Activated T-cell treated with anti-CD3 and anti-CD28 coated beads, Interleukin-2, amount 50 U/mL, for 1 hour (primary cell): ENCODE measurements around the gene RETREG3.
"Not testable (repeated sequence)": the region's sequence is repeated elsewhere in the genome, so short reads cannot be mapped to it uniquely, and the experiment has no call there.

Experiments used
- DNase-seq: peaks from one replicate; pipeline ENCODE4 v3.0.0-alpha.2; 2020

Gene RETREG3

DNA sequence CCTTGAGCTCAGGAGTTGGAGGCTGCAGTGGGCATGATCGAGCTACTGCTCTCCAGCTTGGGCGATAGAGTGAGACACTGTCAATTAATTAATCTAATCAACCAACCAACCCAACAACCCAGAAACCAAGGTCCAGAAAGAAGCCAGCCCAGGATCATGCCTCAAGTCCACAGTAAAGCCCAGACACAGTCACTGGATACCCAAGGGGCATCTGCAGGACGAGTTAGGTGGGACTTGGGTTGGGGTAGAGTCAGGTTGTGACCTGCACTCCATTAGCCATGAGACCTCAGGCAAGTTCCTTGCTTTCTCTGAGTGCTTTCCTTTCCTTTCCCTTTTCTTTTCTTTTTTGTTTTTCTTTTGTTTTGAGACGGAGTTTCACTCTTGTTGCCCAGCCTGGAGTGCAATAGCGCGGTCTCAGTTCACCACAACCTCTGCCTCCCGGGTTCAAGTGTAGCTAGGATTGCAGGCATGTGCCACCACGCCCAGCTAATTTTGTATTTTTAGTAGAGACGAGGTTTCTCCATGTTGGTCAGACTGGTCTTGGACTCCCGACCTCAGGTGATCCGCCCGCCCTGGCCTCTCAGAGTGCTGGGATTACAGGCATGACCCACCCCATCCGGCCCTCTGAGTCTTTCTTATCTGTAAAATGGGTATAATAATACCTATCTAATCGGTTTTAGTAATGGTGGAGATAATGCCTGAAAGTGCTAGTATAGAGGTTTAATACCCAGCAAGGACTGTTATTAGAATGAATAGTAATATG, 60.0 kb downstream of the RETREG3 start:
- no peak for DNase-seq

DNA sequence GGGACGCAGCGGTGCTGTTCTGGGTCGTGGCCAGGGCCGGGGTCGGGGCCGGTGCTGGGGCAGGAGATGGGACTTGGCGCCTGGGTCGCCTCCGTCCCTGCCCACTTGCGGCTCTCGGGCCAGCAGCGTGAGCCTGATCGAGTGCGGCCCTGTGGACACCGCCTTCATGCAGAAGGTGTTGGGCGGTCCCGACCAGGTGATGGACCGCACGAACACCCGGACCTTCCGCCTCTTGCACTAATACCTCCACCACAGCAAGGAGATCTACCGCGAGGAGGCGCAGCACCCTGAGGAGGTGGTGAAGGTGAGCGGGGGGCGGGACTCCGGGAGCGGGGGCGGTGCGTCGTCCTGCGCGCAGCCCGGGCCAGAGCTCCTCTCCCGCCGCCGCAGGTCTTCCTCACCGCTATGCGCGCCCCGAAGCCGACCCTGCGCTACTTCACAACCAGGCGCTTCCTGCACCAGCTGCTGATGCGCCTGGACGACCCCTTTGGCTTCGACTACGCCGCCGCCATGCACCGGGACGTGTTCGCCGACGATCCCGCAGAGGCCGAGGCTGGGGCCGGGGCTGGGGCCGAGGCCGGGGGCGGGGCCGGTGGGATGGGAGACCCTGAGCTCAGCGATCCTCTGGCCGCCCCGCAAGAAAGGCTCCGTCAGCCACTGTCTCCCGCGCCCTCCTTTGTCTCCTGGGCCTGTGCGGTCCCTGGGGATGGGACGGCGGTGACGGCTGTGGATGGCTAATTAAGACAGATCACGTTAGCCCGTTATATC, 60.9 kb downstream of the RETREG3 start:
- peak; percentile 84 for DNase-seq

DNA sequence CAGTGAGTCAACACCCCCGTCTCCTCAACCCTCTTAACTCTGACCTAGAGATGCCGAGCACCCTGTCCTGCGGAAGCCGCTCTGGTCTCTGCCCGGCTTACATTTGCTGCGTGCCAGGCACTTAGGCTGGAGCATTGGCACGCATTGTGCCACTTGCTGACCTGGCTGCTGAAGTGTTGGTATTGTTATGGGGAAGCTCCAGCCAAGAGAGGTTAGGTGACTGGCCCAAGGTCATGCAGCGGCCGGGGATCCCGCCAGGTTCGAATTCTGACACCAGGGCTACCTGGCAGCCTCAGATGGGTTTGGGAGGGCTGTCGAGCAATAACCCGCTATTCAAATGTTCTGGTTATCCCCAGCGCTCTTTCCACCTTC, 61.5 kb downstream of the RETREG3 start:
- no peak for DNase-seq

DNA sequence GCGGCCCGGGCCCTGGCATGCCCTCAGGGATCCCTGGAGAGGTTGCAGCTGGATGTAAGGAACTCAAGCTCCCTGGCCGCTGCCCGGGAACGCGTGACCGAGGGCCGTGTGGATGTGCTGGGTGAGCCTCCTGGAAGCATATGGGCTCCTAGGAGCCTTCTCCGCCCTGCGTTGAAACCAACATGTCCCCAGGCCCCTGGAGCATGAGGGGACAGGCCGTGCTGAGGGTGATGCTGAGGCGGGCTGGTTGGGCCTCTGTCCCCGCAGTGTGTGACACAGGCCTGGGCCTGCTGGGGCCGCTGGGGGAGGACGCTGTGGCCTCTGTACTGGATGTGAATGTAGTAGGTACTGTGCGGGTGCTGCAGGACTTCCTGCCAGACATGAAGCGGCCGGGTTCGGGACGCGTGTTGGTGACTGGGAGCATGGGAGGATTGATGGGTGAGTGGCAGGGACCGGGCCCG, 62.1 kb downstream of the RETREG3 start:
- no peak for DNase-seq

DNA sequence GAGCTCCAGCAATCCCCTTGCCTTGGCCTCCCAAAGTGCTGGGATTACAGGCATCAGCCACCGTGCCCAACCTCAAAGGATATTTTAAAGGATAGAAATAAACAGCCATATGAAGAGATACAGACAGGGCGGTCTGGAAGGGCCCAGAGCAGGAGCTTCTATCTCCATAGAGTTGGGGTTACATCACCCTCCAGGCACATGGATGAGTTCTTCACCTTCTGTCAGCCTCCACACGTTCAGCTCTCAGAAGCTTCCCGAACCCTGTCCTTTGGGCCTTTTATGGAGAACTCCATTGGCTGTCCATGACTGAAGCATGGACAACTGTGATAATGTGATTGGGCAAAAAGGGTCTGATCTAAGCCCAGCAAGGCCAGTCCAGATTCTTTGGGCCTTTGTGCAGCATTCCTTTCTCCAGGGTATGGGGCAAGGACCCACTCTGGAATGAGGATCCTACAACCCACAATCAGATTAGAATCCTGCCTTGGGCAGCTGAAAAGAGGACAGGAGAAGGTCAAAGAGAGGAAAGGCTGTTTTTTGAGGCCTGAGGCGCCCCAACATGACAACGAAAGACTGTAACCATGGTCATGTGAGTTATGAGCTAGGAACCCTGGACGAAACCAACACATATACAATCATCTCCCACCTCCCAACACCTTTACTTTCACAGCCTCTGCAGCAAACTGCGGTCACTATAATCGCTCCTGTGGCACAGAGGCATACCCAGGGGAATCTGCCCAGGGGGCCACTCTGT, 63.2 kb downstream of the RETREG3 start:
- not testable (repeated sequence) for DNase-seq

DNA sequence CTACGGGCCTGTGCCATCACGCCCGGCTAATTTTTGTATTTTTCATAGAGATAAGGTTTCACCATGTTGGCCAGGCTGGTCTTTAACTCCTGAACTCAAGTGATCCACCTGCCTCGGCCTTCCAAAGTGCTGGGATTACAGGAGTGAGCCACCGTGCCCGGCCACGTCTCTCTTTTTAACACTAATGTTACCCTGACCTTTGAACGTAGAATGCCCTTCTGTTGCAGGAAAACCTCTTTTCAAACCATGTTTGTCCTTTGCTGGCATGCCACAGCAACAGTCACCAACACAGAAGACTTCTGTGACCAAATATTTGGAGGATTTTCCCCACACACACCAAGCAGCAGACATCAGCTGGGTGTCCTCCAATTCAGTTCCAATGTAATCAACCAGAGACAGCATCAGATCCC, 64.3 kb downstream of the RETREG3 start:
- DNase-seq = no peak

DNA sequence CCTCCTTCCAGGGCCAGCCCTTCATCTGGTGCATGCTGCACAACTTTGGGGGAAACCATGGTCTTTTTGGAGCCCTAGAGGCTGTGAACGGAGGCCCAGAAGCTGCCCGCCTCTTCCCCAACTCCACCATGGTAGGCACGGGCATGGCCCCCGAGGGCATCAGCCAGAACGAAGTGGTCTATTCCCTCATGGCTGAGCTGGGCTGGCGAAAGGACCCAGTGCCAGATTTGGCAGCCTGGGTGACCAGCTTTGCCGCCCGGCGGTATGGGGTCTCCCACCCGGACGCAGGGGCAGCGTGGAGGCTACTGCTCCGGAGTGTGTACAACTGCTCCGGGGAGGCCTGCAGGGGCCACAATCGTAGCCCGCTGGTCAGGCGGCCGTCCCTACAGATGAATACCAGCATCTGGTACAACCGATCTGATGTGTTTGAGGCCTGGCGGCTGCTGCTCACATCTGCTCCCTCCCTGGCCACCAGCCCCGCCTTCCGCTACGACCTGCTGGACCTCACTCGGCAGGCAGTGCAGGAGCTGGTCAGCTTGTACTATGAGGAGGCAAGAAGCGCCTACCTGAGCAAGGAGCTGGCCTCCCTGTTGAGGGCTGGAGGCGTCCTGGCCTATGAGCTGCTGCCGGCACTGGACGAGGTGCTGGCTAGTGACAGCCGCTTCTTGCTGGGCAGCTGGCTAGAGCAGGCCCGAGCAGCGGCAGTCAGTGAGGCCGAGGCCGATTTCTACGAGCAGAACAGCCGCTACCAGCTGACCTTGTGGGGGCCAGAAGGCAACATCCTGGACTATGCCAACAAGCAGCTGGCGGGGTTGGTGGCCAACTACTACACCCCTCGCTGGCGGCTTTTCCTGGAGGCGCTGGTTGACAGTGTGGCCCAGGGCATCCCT, 65.7 kb downstream of the RETREG3 start:
- no peak for DNase-seq

DNA sequence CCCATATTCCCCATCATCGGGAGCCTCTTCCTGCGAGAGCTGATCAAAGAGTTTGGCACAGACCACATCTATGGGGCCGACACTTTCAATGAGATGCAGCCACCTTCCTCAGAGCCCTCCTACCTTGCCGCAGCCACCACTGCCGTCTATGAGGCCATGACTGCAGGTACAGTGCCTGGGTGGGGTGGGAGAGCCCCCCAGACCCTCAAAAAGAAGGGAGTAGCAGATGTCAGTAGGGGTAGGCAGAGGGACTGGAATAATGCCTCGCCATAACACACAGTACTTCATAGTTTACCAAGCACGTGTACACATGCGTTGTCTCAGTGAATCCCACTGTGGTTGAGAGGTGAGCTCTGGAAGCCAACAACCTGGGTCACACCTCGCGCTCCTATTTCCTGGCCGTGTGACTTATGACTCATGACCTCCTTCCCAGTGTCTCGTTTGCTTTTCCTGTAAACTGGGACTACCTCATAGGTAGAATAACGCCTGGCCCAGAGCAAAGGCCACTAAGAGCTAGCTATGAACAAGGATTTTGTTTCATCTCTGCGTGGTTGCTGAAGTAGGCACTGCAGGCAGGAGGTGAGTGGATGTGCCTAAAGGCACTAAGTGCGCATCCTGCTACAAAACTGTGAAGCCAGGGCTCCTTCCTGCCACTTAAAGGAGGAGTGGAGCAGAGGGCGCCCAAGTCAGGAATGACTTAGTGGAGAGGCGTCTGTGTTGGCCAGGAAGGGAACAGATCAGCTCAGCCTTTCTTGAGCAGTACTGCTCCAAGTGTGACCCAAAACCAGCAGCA, 67.9 kb downstream of the RETREG3 start:
- peak; percentile 37 for DNase-seq

DNA sequence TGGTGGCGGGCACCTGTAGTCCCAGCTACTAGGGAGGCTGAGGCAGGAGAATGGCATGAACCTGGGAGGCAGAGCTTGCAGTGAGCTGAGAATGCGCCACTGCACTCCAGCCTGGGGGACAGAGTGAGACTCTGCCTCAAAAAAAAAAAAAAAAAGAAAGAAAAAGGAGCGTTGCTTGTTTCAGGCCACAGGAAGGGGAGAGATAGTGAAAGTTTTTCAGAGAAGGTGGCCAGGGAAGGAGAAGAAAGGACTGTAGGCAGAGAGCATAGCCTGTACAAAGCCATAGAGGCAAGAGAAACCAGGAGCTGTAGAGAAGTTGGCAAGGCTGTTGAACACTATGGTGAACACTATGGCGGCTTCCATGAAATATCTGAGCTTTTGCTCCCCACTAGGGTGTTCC, 68.6 kb downstream of the RETREG3 start:
- DNase-seq = not testable (repeated sequence)

DNA sequence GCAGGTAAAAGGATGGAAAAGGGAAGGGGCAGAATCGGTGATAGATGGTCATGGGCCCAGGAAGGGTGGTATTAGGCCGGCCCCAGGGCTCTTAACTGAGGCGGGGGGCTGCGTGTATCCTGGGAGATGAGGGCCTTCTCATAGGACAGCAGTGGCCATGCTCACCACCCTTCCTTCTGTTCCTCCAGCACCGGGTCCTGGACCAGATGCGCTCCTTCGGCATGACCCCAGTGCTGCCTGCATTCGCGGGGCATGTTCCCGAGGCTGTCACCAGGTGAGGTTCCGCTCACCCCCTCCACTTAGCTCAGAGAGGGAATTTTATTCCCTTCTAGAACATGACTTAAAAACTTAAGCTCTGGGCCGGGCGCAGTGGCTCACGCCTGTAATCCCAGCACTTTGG, 70.7 kb downstream of the RETREG3 start:
- DNase-seq = no peak

DNA sequence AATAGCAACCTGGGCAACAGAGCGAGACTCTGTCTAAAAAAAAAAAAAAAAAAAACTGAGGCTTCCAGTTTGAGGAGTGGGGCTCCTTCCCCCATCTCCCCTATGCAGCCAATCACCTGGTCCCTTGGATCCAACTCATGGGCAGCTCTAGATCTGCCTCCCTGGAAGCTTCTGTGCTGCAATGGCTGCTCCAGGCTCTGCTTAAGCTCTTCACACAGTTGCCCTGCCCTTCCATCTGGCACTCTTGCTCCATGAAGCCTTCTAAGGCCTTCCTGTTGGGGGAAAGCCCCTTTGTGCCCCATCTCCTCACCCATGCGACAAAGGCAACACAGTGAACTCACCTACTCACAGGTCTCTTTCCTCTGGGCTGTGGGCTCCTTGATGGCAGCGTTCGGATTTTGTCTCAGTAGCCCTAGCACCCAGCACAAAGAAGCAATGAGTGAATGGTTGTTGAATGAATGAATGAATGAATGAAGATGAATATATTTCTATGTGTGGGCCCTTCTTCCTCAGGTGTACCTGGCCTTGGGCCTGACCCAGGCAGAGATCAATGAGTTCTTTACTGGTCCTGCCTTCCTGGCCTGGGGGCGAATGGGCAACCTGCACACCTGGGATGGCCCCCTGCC, 71.2 kb downstream of the RETREG3 start:
- DNase-seq = no peak

DNA sequence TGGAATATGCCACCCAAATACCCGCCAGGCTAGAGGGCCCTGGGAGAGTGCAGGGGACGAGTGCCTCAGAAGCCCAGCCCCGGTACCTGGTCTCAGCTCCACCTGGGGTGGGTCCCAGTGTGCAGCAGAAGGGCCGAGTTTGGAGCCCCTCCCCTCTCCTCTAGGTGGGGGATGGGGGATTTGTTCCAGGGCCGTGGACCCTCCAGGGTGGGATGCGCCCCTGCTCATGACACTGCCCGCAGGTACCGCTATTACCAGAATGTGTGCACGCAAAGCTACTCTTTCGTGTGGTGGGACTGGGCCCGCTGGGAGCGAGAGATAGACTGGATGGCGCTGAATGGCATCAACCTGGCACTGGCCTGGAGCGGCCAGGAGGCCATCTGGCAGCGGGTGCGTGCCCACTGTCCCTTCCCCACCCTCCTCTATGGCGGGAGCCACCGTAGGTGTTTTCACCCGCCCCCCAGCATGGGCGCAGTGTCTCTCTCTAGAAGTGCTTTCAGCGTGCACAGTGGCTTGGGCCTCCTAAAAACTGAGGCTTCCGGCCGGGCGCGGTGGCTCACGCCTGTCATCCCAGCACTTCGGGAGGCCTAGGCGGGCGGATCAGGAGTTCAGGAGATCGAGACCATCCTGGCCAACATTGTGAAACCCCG, 71.9 kb downstream of the RETREG3 start:
- DNase-seq = no peak

DNA sequence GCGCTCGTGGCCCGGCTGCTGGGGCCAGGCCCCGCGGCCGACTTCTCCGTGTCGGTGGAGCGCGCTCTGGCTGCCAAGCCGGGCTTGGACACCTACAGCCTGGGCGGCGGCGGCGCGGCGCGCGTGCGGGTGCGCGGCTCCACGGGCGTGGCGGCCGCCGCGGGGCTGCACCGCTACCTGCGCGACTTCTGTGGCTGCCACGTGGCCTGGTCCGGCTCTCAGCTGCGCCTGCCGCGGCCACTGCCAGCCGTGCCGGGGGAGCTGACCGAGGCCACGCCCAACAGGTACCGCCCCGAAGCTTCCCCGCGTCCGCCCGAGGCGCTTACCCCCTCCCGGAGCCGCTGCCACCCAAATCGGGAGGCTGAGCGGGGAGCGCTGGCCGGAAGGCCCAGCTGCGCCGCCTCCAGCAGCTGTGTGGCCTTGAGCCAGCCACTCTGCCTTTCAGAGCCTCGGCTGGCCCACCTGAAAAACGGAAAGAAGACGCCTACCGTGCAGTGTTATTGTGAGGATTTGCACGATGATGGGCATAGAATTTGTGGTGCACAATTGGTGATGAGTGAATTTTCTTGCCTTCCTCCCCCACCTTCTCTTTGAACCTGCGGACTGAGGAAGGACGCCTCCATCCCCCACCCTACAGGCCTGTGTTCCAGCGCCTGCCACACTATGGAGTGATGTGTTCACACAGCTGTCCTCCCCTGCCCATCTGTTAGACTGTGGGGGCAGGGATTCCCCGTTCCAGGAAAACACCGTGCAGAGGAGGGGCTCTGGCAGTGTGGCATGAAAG, 72.6 kb downstream of the RETREG3 start:
- DNase-seq = peak; percentile 75

DNA sequence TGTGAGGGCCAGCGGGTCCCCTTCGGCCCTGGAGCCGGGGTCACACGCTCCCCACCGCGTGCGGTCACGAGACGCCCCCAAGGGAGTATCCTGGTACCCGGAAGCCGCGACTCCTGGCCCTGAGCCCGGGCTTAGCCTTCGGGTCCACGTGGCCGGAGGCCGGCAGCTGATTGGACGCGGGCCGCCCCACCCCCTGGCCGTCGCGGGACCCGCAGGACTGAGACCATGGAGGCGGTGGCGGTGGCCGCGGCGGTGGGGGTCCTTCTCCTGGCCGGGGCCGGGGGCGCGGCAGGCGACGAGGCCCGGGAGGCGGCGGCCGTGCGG, 73.2 kb downstream of the RETREG3 start, which contains the start of gene NAGLU:
TSS of gene NAGLU (plus strand) at position 194 of the 324 bp plus-strand sequence. CDS start at position 226, 32 bp downstream.
- DNase-seq = peak; percentile 81

DNA sequence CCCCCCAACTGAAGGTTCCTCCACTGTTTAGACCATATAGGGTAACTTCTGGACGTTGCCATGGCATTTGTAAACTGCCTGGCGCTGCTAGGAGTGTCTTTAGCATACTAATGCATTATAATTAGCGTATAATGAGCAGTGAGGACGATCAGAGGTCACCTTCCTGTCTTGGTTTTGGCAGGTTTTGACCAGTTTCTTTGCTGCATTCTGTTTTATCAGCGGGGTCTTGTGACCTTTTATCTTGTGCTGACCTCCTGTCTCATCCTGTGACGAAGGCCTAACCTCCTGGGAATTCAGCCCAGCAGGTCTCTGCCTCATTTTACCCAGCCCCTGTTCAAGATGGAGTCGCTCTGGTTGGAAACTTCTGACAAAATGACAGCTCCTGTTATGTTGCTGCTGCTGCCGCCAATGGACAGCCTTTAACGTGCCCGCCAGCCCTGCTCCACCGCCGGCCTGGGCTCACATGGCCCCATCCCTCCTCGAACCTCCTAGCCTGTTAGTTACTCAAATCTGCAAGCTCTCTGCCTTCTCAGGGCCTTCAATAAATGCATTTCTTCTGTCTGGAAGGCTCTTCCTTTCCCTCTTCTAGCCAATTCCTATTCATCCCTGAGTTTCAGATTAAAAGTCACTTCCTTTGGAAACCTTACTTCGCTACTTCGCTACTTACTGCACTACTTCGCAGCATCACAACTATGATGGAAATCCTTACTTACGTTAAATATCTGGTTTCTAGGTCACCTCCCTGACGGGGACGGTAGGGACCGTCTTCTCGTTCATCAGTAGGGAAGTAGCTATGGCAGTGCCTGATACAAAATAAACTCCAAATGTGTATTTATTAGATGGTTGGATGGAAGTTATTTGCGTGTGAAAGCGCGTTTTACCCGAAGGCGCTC, 73.8 kb downstream of the RETREG3 start:
- DNase-seq = no peak

DNA sequence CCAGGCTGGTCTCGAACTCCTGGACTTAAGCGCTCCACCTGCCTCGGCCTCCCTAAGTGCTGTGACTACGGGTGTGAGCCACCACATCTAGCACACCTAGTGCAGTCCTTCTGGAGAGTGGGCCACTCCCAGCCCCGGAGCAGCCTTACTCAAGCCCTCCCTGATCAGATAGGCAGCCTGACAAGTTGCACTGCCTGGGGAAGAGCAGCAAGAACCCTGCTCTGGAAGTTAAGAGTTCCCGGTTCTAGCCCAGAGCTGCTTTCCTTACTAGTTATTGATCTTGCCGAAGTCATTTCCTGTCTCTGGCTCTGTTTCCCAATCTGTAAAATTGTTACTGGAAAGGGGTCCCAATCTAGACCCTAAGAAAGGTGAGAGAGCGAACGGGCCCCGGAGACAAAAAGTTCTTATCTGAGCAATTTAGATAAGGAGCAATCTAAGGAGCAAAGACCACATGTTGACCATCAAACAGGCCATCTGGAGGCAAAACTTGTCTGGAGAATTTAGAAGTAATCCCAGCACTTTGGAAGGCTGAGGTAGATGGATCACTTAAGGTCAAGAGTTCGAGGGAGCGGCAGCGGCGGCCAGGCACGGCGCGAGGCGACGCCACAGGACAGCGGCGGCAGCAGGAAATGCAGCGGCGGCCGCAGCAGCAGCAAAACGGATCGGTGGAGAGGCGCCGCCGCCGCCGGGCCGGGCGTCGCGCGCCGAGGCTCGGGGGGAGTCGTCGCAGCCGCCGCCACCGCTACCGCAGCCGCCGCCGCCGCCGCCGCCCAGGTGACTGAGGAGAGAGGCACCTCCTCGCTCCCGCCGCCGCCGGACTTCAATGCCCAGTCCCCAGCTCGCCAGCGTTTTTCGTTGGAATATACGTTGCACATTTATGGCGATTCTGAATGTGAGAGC, 77.5 kb downstream of the RETREG3 start:
- DNase-seq = peak; percentile 61

DNA sequence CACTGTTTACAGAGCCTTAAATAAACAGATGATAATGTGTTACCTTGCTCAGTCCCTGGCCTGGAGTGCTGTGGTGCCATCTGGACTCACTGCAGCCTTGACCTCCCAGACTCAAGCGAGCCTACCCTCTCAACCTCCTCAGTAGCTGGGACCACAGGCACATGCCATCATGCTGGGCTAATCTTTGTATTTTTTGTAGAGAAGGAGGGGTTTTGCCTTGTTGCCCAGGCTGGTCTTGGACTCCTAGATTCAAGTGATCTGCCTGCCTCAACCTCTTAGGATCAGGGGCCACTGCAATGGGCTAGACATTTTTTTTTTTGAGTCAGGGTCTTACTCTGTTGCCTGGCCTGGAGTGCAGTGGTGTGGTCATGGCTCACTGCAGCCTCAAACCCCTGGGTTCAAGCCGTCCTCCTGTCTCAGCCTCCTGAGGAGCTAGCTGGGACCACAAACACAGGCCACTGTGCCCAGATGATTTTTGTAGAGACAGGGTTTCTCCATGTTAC, 78.2 kb downstream of the RETREG3 start:
- no peak for DNase-seq
